ENCODE measurements around the gene SNX25.

SNX25 gene

GRCh38 chr4:185221491-185221890, 12.1 kb downstream of the SNX25 start:
- no peak for ATAC-seq
- no peak for TF ChIP-seq TCF4 (CRISPR knock-in tag; IDR thresholded peaks at IDR 0.05; ENCODE audit: borderline replicate concordance)
- no peak for TF ChIP-seq ZNF70 (CRISPR knock-in tag; IDR thresholded peaks at IDR 0.05)
- TF ChIP-seq CREB5 (CRISPR knock-in tag; IDR thresholded peaks at IDR 0.05; ENCODE audit: low read depth): no peak
- TF ChIP-seq ESRRG (CRISPR knock-in tag; IDR thresholded peaks at IDR 0.05): no peak
- TF ChIP-seq OSR1 (CRISPR knock-in tag; IDR thresholded peaks at IDR 0.05): no peak
- no peak for TF ChIP-seq ZNF565 (CRISPR knock-in tag; conservative IDR thresholded peaks at IDR 0.05; ENCODE audit: low read depth)
- no peak for TF ChIP-seq RARB (CRISPR knock-in tag; IDR thresholded peaks at IDR 0.05)
- no peak for TF ChIP-seq ZFP30 (CRISPR knock-in tag; IDR thresholded peaks at IDR 0.05)
- no peak for TF ChIP-seq TOX (CRISPR knock-in tag; IDR thresholded peaks at IDR 0.05; ENCODE audit: borderline replicate concordance)
- no peak for TF ChIP-seq SNAI2 (CRISPR knock-in tag; IDR thresholded peaks at IDR 0.05)
- TF ChIP-seq POU6F1 (CRISPR knock-in tag; IDR thresholded peaks at IDR 0.05; ENCODE audit: borderline replicate concordance, low read depth): no peak
- no peak for TF ChIP-seq ARNTL (CRISPR knock-in tag; IDR thresholded peaks at IDR 0.05; ENCODE audit: borderline replicate concordance, low read depth)
- no peak for TF ChIP-seq PPARA (CRISPR knock-in tag; IDR thresholded peaks at IDR 0.05; ENCODE audit: borderline replicate concordance)
- no peak for TF ChIP-seq ISL1 (CRISPR knock-in tag; IDR thresholded peaks at IDR 0.05)
- TF ChIP-seq ZFP3 (CRISPR knock-in tag; IDR thresholded peaks at IDR 0.05): no peak
- no peak for TF ChIP-seq CSRNP3 (CRISPR knock-in tag; IDR thresholded peaks at IDR 0.05)
- TF ChIP-seq PATZ1 (CRISPR knock-in tag; IDR thresholded peaks at IDR 0.05; ENCODE audit: borderline replicate concordance): no peak
- TF ChIP-seq ZNF8 (CRISPR knock-in tag; IDR thresholded peaks at IDR 0.05): no peak

GRCh38 chr4:185221912-185222311, 12.5 kb downstream of the SNX25 start:
- no peak for ATAC-seq
- no peak for TF ChIP-seq TCF4 (CRISPR knock-in tag; IDR thresholded peaks at IDR 0.05; ENCODE audit: borderline replicate concordance)
- no peak for TF ChIP-seq POU6F1 (CRISPR knock-in tag; IDR thresholded peaks at IDR 0.05; ENCODE audit: borderline replicate concordance, low read depth)
- no peak for TF ChIP-seq ZC3H10 (CRISPR knock-in tag; IDR thresholded peaks at IDR 0.05)
- no peak for TF ChIP-seq CSDC2 (CRISPR knock-in tag; IDR thresholded peaks at IDR 0.05)
- no peak for TF ChIP-seq ZNF565 (CRISPR knock-in tag; conservative IDR thresholded peaks at IDR 0.05; ENCODE audit: low read depth)
- TF ChIP-seq OSR1 (CRISPR knock-in tag; IDR thresholded peaks at IDR 0.05): no peak
- no peak for TF ChIP-seq ESRRG (CRISPR knock-in tag; IDR thresholded peaks at IDR 0.05)
- TF ChIP-seq ZFP3 (CRISPR knock-in tag; IDR thresholded peaks at IDR 0.05): no peak

- TF ChIP-seq ZNF565 (CRISPR knock-in tag; conservative IDR thresholded peaks at IDR 0.05; ENCODE audit: low read depth): no peak
- no peak for TF ChIP-seq ZNF70 (CRISPR knock-in tag; IDR thresholded peaks at IDR 0.05)
- no peak for TF ChIP-seq TSHZ2 (CRISPR knock-in tag; IDR thresholded peaks at IDR 0.05)
- no peak for TF ChIP-seq ZFP3 (CRISPR knock-in tag; IDR thresholded peaks at IDR 0.05)
- ATAC-seq: peak; percentile 58; the same call in 2 of the 3 replicates
Observed at GRCh38 chr4:185222598-185222997, 13.2 kb downstream of the SNX25 start.
